ENCODE data around the gene MBP. TPM values are rescaled to one million over a fixed set of nuclear protein-coding genes. Genes with fewer than 3 reads are reported as not detected.

The MBP gene
- total RNA-seq, 2 donors from 2014 or later: 43.0 to 65.8 TPM

- no peaks in the 10 kb centered on the region for H3K4me1 ChIP-seq
- DNase-seq: no peak
Observed at GRCh38 chr18:77079088-77079487, 53.5 kb downstream of the MBP start.

DNA sequence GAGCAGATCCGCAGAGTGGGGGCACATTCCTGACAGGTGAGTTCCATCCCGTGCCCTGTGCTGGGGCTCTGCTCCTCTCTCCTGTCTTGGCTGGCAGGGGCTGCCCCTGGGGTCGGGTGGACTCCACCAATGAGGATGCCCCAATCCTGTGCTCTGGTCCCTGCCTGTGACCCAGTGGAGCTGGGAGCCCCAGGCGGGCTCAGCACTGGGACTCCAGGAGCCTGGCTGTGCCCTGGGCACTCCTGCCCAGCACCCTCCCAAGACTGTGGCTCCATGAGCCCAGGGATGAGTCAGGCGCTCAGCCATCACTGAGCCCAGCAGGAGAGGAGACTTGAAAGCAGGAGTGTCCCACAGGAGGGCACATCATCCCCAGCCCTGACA is 53.9 kb downstream of the MBP start:
- no peak for DNase-seq
- intact Hi-C loops (cut with DNase I): no loop called here
- no peaks in the 10 kb centered on the region for H3K9me3 ChIP-seq
- no peaks in the 10 kb centered on the region for H3K4me1 ChIP-seq
- H3K36me3 ChIP-seq: no peaks in the 10 kb centered on the region
- H3K4me3 ChIP-seq: no peak overlapping the region
- no peak for TF ChIP-seq CTCF (IDR thresholded peaks at IDR 0.05)
- H3K27me3 ChIP-seq: no peaks in the 10 kb centered on the region
- no peak overlapping the region for H3K27ac ChIP-seq
- H3K9ac ChIP-seq (ENCODE audit: low read depth in 2 of 2, low read length in 2 of 2): no peak overlapping the region

More at GRCh38 chr18:77079088-77079487, 53.5 kb downstream of the MBP start:
- intact Hi-C loops (cut with DNase I): no loop called here
- no peak overlapping the region for H3K4me3 ChIP-seq
- H3K9me3 ChIP-seq: no peaks in the 10 kb centered on the region
- H3K27me3 ChIP-seq: no peaks in the 10 kb centered on the region
- no peaks in the 10 kb centered on the region for H3K36me3 ChIP-seq
- H3K27ac ChIP-seq: no peak overlapping the region
- no peak overlapping the region for H3K9ac ChIP-seq (ENCODE audit: low read depth in 2 of 2, low read length in 2 of 2)
- TF ChIP-seq CTCF (IDR thresholded peaks at IDR 0.05): no peak

DNA sequence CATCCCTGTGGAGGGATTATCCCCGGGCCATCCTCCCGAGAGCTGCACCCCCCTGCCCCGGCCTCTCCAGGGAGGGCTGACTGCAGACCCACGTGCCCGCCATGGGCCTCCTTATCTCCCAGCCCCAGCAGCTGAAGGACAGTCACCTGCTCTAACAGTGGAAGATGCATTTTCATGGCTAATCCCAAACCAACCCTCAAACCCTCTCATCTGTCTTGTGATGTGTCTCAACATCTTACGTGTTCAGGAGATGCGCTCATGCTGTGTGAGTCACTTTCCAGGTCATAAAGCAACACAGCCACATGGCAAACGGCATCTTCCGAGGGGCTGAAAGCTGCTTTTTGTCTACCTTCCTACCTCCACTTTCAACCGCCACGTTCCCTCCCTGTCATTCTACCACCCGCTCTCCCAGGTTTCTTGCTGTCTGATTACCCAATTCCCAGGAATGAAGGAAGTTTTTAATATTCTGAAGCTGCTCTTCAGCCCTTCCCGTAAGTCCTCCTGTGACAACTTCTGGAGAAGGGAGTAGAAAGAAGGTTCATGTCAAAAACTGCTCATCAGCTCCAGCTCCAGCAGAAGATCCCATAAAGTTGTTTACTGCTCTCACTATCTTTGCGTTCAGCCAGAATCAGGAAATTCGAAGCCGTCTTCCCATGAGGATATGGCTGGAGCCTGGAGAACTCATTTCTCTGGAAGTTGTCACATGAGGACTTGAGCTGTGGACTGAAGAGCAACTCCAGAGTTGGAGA is 54.5 kb downstream of the MBP start:
- Histone ChIP-seq H3K4me1 (no peaks in the 10 kb centered on the region), H3K9me3 (no peaks in the 10 kb centered on the region), H3K9ac (ENCODE audit: low read depth in 2 of 2, low read length in 2 of 2) (no peak overlapping the region), H3K27me3 (no peaks in the 10 kb centered on the region), H3K36me3 (no peaks in the 10 kb centered on the region), H3K27ac (no peak overlapping the region), H3K4me3 (no peak overlapping the region)
- intact Hi-C loops (cut with DNase I): no loop called here
- no peak for TF ChIP-seq CTCF (IDR thresholded peaks at IDR 0.05)
- no peak for DNase-seq

GRCh38 chr18:77077401-77077800 is 55.2 kb downstream of the MBP start:
- H3K9ac ChIP-seq (ENCODE audit: low read depth in 2 of 2, low read length in 2 of 2): no peak overlapping the region
- DNase-seq: no peak
- H3K9me3 ChIP-seq: no peaks in the 10 kb centered on the region
- TF ChIP-seq CTCF (IDR thresholded peaks at IDR 0.05): no peak
- no peak overlapping the region for H3K27ac ChIP-seq
- H3K4me1 ChIP-seq: no peaks in the 10 kb centered on the region
- intact Hi-C loops (cut with DNase I): no loop called here
- H3K27me3 ChIP-seq: no peaks in the 10 kb centered on the region
- no peak overlapping the region for H3K4me3 ChIP-seq
- no peaks in the 10 kb centered on the region for H3K36me3 ChIP-seq

DNA sequence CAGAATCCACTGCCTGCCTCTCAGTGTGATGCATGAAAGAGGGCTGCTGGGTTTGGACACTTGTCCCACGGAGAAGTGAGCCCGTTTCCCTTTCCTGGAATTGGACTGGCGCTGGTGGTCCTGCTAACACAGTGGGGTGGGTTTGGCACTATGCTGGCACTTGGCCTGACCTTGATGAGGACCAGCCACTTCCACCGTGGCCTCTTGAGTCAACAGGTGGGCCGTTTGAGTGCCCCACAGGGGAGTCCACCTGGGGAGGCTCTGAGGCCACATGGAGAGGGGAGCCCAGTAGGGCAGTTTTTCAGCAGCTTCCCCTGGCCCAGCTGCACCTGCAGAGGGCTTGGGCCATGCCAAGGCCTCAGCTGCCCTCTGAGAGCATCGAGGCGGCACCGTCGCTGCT is 56.5 kb downstream of the MBP start:
- H3K36me3 ChIP-seq: no peaks in the 10 kb centered on the region
- H3K9ac ChIP-seq (ENCODE audit: low read depth in 2 of 2, low read length in 2 of 2): no peak overlapping the region
- no peak for DNase-seq
- intact Hi-C loops (cut with DNase I): no loop called here
- H3K9me3 ChIP-seq: no peaks in the 10 kb centered on the region
- no peak overlapping the region for H3K4me3 ChIP-seq
- TF ChIP-seq CTCF (IDR thresholded peaks at IDR 0.05): no peak
- H3K4me1 ChIP-seq: no peaks in the 10 kb centered on the region
- H3K27ac ChIP-seq: no peak overlapping the region
- no peaks in the 10 kb centered on the region for H3K27me3 ChIP-seq
